Activated CD4-positive, alpha-beta T cell treated with anti-CD3 and anti-CD28 coated beads, Interleukin-2, amount 50 U/mL, for 1 hour (primary cell): Measurements from ENCODE around the gene NFS1.
"Not testable (repeated sequence)": the region's sequence is repeated elsewhere in the genome, so short reads cannot be mapped to it uniquely, and the experiment has no call there.

Experiments
- DNase-seq: peaks from one replicate; pipeline ENCODE4 v3.0.0-alpha.2; 2020

Gene NFS1

GRCh38 chr20:35729283-35729807 is 30.2 kb upstream of the NFS1 start:
- DNase-seq = no peak

- no peak for DNase-seq
These were observed 27.9 kb upstream of the NFS1 start for GRCh38 chr20:35726842-35727711.

- DNase-seq = no peak
These were observed 25.4 kb upstream of the NFS1 start for GRCh38 chr20:35724321-35725230.

- not testable (repeated sequence) for DNase-seq
These were observed 24.6 kb upstream of the NFS1 start for GRCh38 chr20:35723652-35724320.

- DNase-seq = not testable (repeated sequence)
These were observed 24.1 kb upstream of the NFS1 start for GRCh38 chr20:35723275-35723639.

- DNase-seq = no peak
These were observed 22.5 kb upstream of the NFS1 start for GRCh38 chr20:35721621-35722020.

GRCh38 chr20:35721219-35721618 is 22.1 kb upstream of the NFS1 start:
- DNase-seq = no peak

GRCh38 chr20:35720165-35721123 is 21.3 kb upstream of the NFS1 start:
- no peak for DNase-seq

- DNase-seq = no peak
These were observed 20.6 kb upstream of the NFS1 start for GRCh38 chr20:35719717-35720116.

- no peak for DNase-seq
These were observed 20.0 kb upstream of the NFS1 start for GRCh38 chr20:35718972-35719635.

- DNase-seq = not testable (repeated sequence)
These were observed 19.2 kb upstream of the NFS1 start for GRCh38 chr20:35718321-35718720.

GRCh38 chr20:35716330-35716729 is 17.2 kb upstream of the NFS1 start:
- no peak for DNase-seq

- DNase-seq = no peak
These were observed 16.5 kb upstream of the NFS1 start for GRCh38 chr20:35715652-35716051.

GRCh38 chr20:35714127-35714526 is 15.0 kb upstream of the NFS1 start:
- DNase-seq = no peak

GRCh38 chr20:35713120-35713519 is 14.0 kb upstream of the NFS1 start:
- not testable (repeated sequence) for DNase-seq

GRCh38 chr20:35711588-35712209 is 12.5 kb upstream of the NFS1 start:
- DNase-seq = no peak

GRCh38 chr20:35710884-35711587 is 11.9 kb upstream of the NFS1 start:
- DNase-seq = no peak

- no peak for DNase-seq
These were observed 10.9 kb upstream of the NFS1 start for GRCh38 chr20:35710039-35710438.

- no peak for DNase-seq
These were observed 10.1 kb upstream of the NFS1 start for GRCh38 chr20:35709259-35709658.

GRCh38 chr20:35708502-35708901 is 9.3 kb upstream of the NFS1 start:
- DNase-seq = no peak
